Immature natural killer cell (primary cell): ENCODE results near the gene MKRN2. TPM values are rescaled to one million over a fixed set of nuclear protein-coding genes. Genes with fewer than 3 reads are reported as not detected.
A peak's percentile ranks its signal among the peaks of the same experiment; 100 is the strongest.
"Not testable (repeated sequence)": the region's sequence is repeated elsewhere in the genome, so short reads cannot be mapped to it uniquely, and the experiment has no call there.

ENCODE experiments used
- DNase-seq, 3 donors: peaks; one replicate each; pipeline ENCODE4 v3.0.0; 2022; ENCODE audit warnings: mixed read lengths in 1 of 3
- H3K27ac Mint-ChIP-seq, 6 donors: one replicate each; pipeline ENCODE4 v1.8.0; 2020; ENCODE audit warnings: mixed read lengths in 6 of 6, mild to moderate bottlenecking in 5 of 6, inconsistent platforms in 4 of 6, moderate library complexity in 3 of 6
- H3K27me3 Mint-ChIP-seq, 3 donors: one replicate each; pipeline ENCODE4 v1.8.0; 2020 to 2021; ENCODE audit warnings: low read depth in 3 of 3, mild to moderate bottlenecking in 3 of 3, mixed read lengths in 3 of 3, moderate library complexity in 3 of 3, inconsistent platforms in 1 of 3
- H3K36me3 Mint-ChIP-seq, 3 donors: one replicate each; pipeline ENCODE4 v1.8.0; 2020; ENCODE audit warnings: mixed read lengths in 3 of 3, inconsistent platforms in 2 of 3, mild to moderate bottlenecking in 2 of 3
- H3K4me1 Mint-ChIP-seq, 2 donors: one replicate each; pipeline ENCODE4 v1.8.0; 2020; ENCODE audit warnings: inconsistent platforms in 2 of 2, mild to moderate bottlenecking in 2 of 2, mixed read lengths in 2 of 2, moderate library complexity in 1 of 2
- H3K4me3 Mint-ChIP-seq, 5 donors: one replicate each; pipeline ENCODE4 v1.8.0; 2020; ENCODE audit warnings: mild to moderate bottlenecking in 5 of 5, mixed read lengths in 5 of 5, inconsistent platforms in 3 of 5, moderate library complexity in 3 of 5
- H3K9me3 Mint-ChIP-seq, 6 donors: one replicate each; pipeline ENCODE4 v1.8.0; 2020; ENCODE audit warnings: mild to moderate bottlenecking in 6 of 6, mixed read lengths in 6 of 6, inconsistent platforms in 4 of 6, moderate library complexity in 3 of 6
- polyA plus RNA-seq, 3 donors: library from polyadenylated mRNA; unstranded; fragments of 300-500 nt; fragmentation: Illumina TruSeq; gene quantifications; one replicate each; pipeline ENCODE4 v1.2.3, GENCODE V29; 2021

Gene MKRN2
- polyA plus RNA-seq, 3 donors from 2014 or later, result 48.6 to 58.1 (median 50.8) TPM

DNA sequence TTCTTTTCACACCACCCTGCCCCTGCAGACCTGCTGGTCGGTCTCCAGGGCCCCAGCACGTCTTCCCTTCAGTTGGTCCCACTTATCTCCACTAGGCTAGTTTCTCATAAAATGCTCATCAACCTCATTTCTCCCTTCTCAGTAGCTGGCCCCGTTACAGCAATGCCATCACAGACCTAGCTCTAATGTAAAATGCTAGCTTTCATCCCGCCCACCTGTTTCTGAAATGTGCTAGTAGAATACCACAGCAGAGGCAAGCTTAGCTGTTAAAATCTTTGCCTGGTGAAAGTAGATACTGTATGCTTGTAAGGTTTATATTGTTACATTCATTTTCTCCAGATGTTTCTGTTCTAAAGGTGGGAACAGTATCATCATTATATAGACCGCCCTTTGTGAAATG lies 24.7 kb upstream of the MKRN2 start:
- Mint-ChIP-seq H3K27me3 (peaks cover 0 to 2% (median 0%) of the 10 kb centered on the region in 3 donors), H3K27ac (no peak overlapping the region), H3K36me3 (peaks cover 13 to 28% (median 24%) of the 10 kb centered on the region in 3 donors), H3K9me3 (no peaks in the 10 kb centered on the region), H3K4me1 (no peaks in the 10 kb centered on the region), H3K4me3 (no peak overlapping the region)
- DNase-seq, result no peak

DNA sequence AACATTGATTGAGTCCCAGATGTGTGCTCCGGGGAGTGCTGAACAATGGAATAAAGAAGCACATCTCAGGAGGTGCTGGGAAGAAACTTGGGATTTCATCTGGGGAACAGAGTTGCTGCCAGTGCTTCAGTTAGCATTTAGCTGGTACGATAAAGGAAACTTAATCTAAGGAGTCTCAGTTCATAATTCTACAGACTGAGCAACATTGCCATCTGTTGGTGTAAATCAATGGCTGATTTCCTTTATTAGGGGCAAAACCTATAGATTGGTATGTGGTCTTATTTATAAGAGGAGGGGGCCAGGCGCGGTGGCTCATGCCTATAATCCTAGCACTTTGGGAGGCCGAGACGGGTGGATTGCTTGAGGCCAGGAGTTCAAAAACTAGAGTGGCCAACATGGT lies 20.5 kb upstream of the MKRN2 start:
- Mint-ChIP-seq H3K9me3 (no peaks in the 10 kb centered on the region), H3K4me1 (no peaks in the 10 kb centered on the region), H3K36me3 (peaks cover 7 to 20% (median 12%) of the 10 kb centered on the region in 3 donors), H3K27me3 (peaks cover 0 to 2% (median 0%) of the 10 kb centered on the region in 3 donors), H3K27ac (no peak overlapping the region), H3K4me3 (no peak overlapping the region)
- no peak for DNase-seq

DNA sequence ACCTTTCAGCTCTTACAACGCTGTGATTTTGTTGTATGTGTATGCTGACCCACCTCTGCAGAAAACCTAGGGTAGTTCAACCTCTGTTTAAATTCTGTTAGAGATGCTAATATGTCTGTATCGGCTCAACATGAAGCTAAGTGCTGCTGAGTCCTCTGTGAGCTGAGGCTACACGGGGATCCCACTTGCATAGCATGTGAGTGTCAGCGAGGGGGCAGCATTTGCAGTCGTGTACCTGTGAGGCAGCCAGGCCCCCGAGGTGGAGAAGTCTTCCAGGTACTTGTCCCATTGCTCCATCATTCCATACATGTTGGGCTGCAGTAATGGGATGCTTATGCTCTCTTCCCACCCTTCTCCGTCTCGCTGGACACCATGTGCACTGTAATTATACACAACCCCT lies 15.3 kb upstream of the MKRN2 start:
- H3K4me3 Mint-ChIP-seq, result no peak overlapping the region
- DNase-seq, result no peak
- no peak overlapping the region for H3K27ac Mint-ChIP-seq

DNA sequence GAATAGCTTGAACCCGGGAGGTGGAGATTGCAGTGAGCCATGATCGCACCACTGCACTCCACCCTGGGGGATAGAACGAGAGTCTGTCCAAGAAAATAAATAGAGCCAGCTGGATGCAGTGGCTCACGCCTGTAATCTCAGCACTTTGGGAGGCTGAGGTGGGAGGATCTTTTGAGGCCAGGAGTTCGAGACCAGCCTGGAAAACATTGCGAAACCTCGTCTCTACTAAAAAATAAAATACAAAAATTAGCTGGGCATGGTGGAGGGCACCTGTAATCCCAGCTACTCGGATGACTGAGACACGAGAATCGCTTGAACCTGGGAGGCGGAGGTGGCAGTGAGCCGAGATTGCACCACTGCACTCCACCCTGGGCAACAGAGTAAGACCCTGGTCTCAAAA lies 13.4 kb upstream of the MKRN2 start:
- H3K4me3 Mint-ChIP-seq, H3K9me3 Mint-ChIP-seq, H3K27ac Mint-ChIP-seq, DNase-seq, H3K36me3 Mint-ChIP-seq, H3K4me1 Mint-ChIP-seq, H3K27me3 Mint-ChIP-seq: not testable (repeated sequence)

More for the DNA sequence above, 15.3 kb upstream of the MKRN2 start:
- H3K27me3 Mint-ChIP-seq, result no peaks in the 10 kb centered on the region
- no peaks in the 10 kb centered on the region for H3K4me1 Mint-ChIP-seq
- peaks cover 0 to 6% (median 0%) of the 10 kb centered on the region in 3 donors for H3K36me3 Mint-ChIP-seq
- H3K9me3 Mint-ChIP-seq, result no peaks in the 10 kb centered on the region

DNA sequence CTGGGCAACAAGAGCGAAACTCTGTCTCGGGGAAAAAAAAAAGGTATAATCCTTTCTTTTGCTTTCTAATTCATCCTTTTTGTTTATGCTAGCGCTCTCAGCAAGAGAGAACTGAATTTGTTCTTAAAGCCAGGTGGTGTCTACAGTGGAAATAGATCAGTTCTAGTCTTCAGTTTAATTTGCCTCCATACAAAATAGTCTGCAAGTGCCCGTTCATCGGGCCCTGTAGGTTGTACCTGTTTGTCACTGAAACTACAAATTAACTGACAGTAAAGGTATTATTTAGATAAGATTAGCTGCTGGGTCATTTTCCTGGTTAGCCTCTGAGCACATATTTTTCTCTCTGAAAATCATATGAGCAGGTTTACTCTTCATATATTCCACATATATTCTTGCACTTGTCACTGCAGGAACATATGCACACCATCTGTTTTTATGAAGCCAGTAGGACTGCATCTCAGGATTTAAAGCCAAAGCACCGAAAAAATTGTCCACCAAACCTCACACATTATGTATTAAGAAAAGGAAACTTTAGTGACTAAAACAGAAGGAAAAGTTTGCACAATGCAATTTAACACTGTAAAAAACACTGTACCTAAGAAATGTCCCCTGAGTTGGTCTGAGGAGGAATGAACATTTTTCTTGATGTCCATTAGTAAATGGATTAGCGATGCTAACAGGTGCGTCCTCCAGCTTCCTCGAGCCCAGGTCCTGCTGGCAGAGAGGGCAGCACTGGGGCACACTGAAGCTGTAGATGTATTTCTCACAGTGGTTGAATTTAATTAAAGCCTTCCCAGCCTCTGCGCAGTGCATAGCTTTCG lies 12.0 kb upstream of the MKRN2 start:
- Mint-ChIP-seq H3K9me3 (no peaks in the 10 kb centered on the region), H3K36me3 (no peaks in the 10 kb centered on the region), H3K4me3 (no peak overlapping the region), H3K27me3 (peaks cover 0 to 3% (median 2%) of the 10 kb centered on the region in 3 donors), H3K4me1 (no peaks in the 10 kb centered on the region), H3K27ac (no peak overlapping the region)
- no peak for DNase-seq

DNA sequence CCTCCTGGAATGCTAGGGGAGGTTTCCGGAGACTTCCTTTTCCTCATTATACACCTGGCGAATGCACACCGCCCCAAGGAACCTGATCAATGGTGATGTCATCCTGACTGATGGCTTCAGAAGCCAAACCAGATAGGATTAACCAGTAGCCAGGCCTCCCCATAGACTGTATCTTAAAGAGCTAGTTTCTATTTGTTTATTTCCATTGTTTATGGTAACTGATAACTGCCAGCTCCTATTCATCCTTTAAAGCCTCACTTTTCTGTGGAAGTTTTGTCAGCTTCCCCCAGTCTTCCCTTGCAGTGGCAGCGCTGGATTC lies 11.5 kb upstream of the MKRN2 start, which contains the start of gene MKRN2OS:
MKRN2OS (minus strand) TSS at position 27 of the 319 bp plus-strand sequence. CDS start 35 bp downstream, outside the sequence.
- Mint-ChIP-seq H3K36me3 (no peaks in the 10 kb centered on the region), H3K27me3 (peaks cover 0 to 7% (median 6%) of the 10 kb centered on the region in 3 donors), H3K9me3 (no peaks in the 10 kb centered on the region), H3K4me3 (no peak within 1 kb of the TSS), H3K27ac (no peak within 1 kb of the TSS), H3K4me1 (no peaks in the 10 kb centered on the region)
- no peak for DNase-seq

DNA sequence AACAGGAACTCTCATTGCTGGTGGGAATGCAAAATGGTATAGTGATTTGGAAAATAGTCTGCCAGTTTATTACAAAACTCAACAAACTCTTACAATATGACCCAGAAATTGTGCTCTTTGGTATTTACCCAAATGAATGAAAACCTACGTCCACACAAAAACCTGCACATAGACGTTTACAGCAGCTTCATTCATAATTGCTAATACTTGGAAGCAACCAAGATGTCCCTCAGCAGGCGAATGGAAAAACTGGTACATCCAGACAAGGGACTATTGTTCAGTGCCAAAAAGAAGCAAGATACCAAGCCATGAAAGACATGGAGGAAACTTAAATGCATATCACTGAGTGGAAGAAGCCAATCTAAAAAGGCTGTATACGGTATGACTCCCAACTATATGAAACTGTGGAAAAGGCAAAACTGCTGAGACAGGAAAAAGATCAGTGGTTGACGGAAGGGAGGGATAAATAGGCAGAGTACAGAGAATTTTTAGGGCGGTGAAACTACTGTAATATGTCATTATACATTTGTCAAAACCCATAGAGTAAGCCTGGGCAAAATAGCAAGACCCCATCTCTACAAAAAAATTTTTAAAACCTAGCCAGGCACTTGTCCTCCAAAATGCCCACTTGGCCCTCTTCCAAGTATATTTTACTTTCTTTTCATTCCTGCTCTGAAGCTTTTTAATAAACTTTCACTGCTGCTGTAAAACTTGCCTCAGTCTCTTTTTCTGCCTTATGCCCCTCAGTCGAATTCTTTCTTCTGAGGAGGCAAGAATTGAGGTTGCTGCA lies 6.7 kb upstream of the MKRN2 start:
- Mint-ChIP-seq H3K36me3 (no peaks in the 10 kb centered on the region), H3K27ac (no peak overlapping the region), H3K4me3 (no peak overlapping the region), H3K4me1 (peaks cover 6 to 10% of the 10 kb centered on the region in 2 donors), H3K27me3 (peaks cover 15 to 36% (median 22%) of the 10 kb centered on the region in 3 donors), H3K9me3 (no peaks in the 10 kb centered on the region)
- DNase-seq, result no peak

DNA sequence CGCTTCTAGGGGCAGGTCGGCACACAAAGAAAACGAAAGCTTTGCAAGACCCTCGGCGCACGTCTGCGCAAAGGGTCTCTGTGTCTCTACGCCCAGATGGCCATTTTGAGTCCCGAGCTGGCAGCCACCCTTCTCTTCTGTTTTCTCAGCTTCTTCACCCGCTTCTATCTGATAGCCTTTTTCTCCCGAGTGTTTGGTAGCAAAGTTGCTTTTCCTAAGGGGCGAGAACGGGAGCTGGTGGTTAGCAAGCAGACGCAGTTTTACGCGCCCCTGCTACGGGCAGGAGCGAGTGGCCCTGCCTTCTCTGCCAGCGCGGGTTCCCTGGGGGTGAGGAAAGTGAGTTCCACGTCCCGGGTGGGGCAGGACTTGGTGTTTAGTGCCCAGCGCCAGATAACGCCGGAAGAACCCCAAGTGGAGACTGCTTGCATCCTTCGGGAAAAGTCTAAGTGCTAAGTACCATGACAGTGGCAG lies 2.9 kb upstream of the MKRN2 start:
- H3K27ac Mint-ChIP-seq, result no peak overlapping the region
- no peak for DNase-seq
- no peaks in the 10 kb centered on the region for H3K9me3 Mint-ChIP-seq
- peaks cover 34 to 44% of the 10 kb centered on the region in 2 donors for H3K4me1 Mint-ChIP-seq
- H3K36me3 Mint-ChIP-seq, result no peaks in the 10 kb centered on the region
- peaks cover 18 to 49% (median 34%) of the 10 kb centered on the region in 3 donors for H3K27me3 Mint-ChIP-seq
- H3K4me3 Mint-ChIP-seq, result peak overlapping the region; percentile 50 to 69 (median 68)

DNA sequence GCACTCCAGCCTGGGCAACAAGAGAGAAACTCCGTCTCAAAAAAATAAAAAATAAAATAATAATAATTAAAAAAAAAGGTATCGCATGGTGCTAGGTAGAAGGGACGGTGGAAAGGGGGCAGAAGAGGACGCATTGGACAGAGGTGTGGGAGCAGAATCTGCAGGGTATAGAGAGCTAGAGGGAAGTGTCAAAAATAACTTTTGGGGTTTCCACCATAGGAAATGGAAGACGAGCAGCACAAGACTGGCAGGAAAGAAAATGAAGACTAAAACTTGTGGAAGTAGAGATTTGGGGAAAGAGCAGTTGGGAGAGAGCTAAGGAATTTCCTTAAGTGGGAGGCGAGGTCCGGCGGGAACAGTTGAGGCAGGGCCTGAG lies 585 bp upstream of the MKRN2 start:
- H3K27ac Mint-ChIP-seq, result peak overlapping the region; percentile 78 to 92 (median 85)
- peak in 2 of 3 donors; percentile 18 to 21 for DNase-seq
- H3K27me3 Mint-ChIP-seq, result peaks cover 16 to 37% (median 25%) of the 10 kb centered on the region in 3 donors

DNA sequence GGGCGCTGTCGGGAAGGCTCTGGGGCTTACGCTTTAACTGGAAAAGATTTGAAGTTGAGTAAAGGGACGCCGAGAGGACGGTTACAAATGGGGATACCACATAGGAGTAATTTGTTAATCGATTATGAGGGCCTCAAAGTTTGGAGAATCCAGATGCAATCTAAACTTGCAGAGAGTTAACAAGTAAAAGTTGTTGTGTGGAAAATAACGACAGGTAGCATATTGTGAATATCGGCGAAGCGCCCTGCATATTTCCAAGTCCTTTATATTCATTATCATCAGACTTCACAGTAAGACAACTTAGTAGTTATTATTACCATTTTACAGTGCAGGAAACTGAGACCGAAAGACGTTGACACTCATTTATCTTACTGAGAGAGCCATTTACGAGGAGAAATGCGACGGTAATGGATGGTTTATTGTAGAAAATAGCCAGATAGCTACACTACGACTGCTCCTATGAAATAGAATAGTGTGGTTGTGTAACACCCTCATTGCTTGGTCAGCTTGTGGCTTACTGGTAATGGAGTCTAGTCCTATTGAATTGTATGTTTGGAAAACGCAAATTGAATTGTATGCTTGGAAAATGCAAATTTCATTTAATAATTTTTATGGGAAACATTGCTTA lies 700 bp downstream of the MKRN2 start:
- H3K9me3 Mint-ChIP-seq, result no peaks in the 10 kb centered on the region
- H3K4me3 Mint-ChIP-seq, result peak overlapping the region; percentile 88 to 97 (median 90)
- peak overlapping the region; percentile 82 to 93 (median 90) for H3K27ac Mint-ChIP-seq
- peaks cover 54 to 80% of the 10 kb centered on the region in 2 donors for H3K4me1 Mint-ChIP-seq
- peaks cover 14 to 35% (median 21%) of the 10 kb centered on the region in 3 donors for H3K27me3 Mint-ChIP-seq
- DNase-seq, result no peak
- no peaks in the 10 kb centered on the region for H3K36me3 Mint-ChIP-seq

More for the DNA sequence above, 585 bp upstream of the MKRN2 start:
- Mint-ChIP-seq H3K4me3 (peak overlapping the region; percentile 88 to 97 (median 90)), H3K36me3 (no peaks in the 10 kb centered on the region), H3K9me3 (no peaks in the 10 kb centered on the region), H3K4me1 (peaks cover 53 to 67% of the 10 kb centered on the region in 2 donors)

DNA sequence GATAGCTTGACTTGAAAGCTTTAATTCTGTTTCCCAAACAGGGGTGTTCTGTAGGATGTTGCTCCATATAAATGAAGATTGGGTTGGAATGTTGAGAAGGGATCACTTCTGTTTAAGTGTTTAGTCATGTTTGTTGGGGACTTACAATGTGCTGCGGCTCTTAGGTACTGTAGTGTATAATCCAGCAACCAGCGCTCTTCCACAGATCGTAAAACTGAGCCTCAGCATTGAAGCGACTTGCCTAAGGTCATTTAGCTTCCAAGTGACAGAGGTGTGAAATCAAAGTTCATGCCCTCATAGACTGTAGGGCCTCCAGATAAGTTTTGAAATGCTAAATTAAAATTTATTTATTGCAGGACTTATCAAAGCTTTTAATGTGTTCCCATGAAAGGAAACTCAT lies 1.8 kb downstream of the MKRN2 start:
- Mint-ChIP-seq H3K27me3 (peaks cover 7 to 26% (median 18%) of the 10 kb centered on the region in 3 donors), H3K4me3 (peak overlapping the region; percentile 88 to 97 (median 90)), H3K9me3 (no peaks in the 10 kb centered on the region), H3K36me3 (no peaks in the 10 kb centered on the region), H3K4me1 (peaks cover 51 to 79% of the 10 kb centered on the region in 2 donors), H3K27ac (peak overlapping the region in 3 of 6 donors; percentile 14 to 89 (median 55))
- DNase-seq, result no peak

DNA sequence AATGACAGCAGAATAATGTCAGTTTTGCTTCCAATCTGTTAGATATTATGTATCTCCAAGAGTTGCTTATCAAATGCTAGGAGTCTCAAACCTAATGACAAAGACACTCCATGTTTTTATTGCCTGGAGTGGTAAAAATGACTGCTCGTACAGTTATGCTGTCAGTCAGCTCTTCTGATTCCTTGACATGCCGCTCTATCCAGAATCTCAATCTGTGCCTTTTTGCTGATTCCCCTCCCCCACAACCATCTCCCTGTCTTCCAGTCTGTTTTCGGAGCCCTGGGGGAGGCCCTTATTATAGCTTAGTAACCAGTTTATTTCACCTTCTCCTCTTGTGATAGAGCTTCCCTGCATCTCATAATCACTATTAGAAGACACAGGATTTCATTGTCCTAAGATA lies 2.6 kb downstream of the MKRN2 start:
- H3K27me3 Mint-ChIP-seq, result peaks cover 4 to 19% (median 18%) of the 10 kb centered on the region in 3 donors
- H3K36me3 Mint-ChIP-seq, result peaks cover 0 to 2% (median 1%) of the 10 kb centered on the region in 3 donors
- H3K4me3 Mint-ChIP-seq, result peak overlapping the region in 2 of 5 donors; percentile 12 to 48
- H3K27ac Mint-ChIP-seq, result peak overlapping the region in 1 of 6 donors; percentile 13
- no peak for DNase-seq
- peaks cover 49 to 79% of the 10 kb centered on the region in 2 donors for H3K4me1 Mint-ChIP-seq
- H3K9me3 Mint-ChIP-seq, result no peaks in the 10 kb centered on the region

DNA sequence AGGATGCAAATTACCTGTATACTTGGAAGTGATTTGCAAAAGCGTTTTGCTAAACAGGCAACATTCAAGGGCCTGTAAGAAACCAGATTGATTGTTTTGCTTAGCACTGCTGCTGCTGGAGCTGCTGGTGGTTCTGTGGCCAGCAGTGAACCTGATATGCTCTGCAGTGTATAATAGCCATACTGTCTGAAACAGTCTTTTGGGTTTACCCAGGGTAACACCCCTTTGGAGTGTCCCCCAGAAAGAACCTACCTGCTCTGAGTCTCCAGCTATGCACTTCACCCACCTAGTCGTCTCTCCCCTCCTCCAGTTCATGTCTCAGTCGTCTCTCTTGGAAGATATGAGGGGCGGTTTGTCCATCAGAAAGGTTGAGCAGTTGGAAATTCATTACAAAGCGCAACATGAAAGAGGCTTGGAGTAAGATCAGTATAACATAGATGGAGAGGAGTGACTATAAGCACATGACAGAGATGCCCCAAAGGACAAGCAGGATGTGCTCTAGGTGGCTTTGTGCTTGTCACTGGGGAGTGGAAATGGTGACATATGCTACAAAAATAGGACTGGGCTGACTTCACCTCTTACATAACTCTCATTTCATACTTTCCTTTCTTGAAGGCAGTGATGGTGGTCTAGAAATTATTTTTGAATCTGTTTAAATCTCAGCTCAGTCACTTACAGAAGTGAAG lies 3.8 kb downstream of the MKRN2 start:
- peaks cover 7 to 12% (median 10%) of the 10 kb centered on the region in 3 donors for H3K36me3 Mint-ChIP-seq
- peaks cover 53 to 82% of the 10 kb centered on the region in 2 donors for H3K4me1 Mint-ChIP-seq
- peak overlapping the region in 1 of 6 donors; percentile 51 for H3K27ac Mint-ChIP-seq
- H3K9me3 Mint-ChIP-seq, result peaks cover 0 to 5% (median 0%) of the 10 kb centered on the region in 6 donors
- DNase-seq, result no peak
- H3K27me3 Mint-ChIP-seq, result peaks cover 4 to 8% (median 7%) of the 10 kb centered on the region in 3 donors
- no peak overlapping the region for H3K4me3 Mint-ChIP-seq
